Activated CD8-positive, alpha-beta T cell treated with anti-CD3 and anti-CD28 coated beads, Interleukin-2, amount 10 ng/mL, durations not matched to agents 7 days and 5 days (primary cell): ENCODE results near the gene KLF9. TPM values are rescaled to one million over a fixed set of nuclear protein-coding genes. Genes with fewer than 3 reads are reported as not detected.
"Not testable (repeated sequence)": the region's sequence is repeated elsewhere in the genome, so short reads cannot be mapped to it uniquely, and the experiment has no call there.

Experiments
- ATAC-seq: fragments of 150-1000 bp; cut with Tn5 transposase; one replicate; pipeline ENCODE4 v1.10.0; 2021; ENCODE audit warnings: moderate library complexity
- CTCF ChIA-PET: fragments of 350-600 bp; sonication (Branson Sonifier 250); formaldehyde crosslinking; loops from one replicate; lab custom pipeline; 2021; ENCODE audit warnings: antibody characterized with exemption; lab: Charles Lee
- POLR2A ChIA-PET: fragments of 350-600 bp; sonication (Branson Sonifier 250); formaldehyde crosslinking; loops from one replicate; lab custom pipeline; 2021; ENCODE audit warnings: antibody characterized with exemption; lab: Charles Lee
- DNase-seq: peaks from one replicate; pipeline ENCODE4 v3.0.0-alpha.2; 2020
- H3K27ac Mint-ChIP-seq: one replicate; pipeline ENCODE4 v1.8.0; 2021; ENCODE audit warnings: mild to moderate bottlenecking, mixed read lengths
- H3K27me3 Mint-ChIP-seq: one replicate; pipeline ENCODE4 v1.8.0; 2021; ENCODE audit warnings: low read depth, mixed read lengths
- H3K36me3 Mint-ChIP-seq: one replicate; pipeline ENCODE4 v1.8.0; 2021; ENCODE audit warnings: low read depth, mixed read lengths
- H3K4me1 Mint-ChIP-seq: one replicate; pipeline ENCODE4 v1.8.0; 2021; ENCODE audit warnings: low read depth, mixed read lengths
- H3K4me3 Mint-ChIP-seq: one replicate; pipeline ENCODE4 v1.8.0; 2021; ENCODE audit warnings: mild to moderate bottlenecking, mixed read lengths
- H3K9me3 Mint-ChIP-seq: one replicate; pipeline ENCODE4 v1.8.0; 2022; ENCODE audit warnings: mixed read lengths; ENCODE audit not compliant: insufficient read depth
- total RNA-seq, 2 experiments: library from RNA; stranded (reverse); gene quantifications; one replicate each; pipeline ENCODE4 v1.2.3, GENCODE V29; 2021

The KLF9 gene
- total RNA-seq, 2 experiments from 2014 or later = 8.8 to 9.6 TPM

- Mint-ChIP-seq H3K4me3 (no peak overlapping the region), H3K4me1 (peaks cover 61% of the 10 kb centered on the region), H3K27ac (no peak overlapping the region), H3K9me3 (no peaks in the 10 kb centered on the region), H3K27me3 (no peaks in the 10 kb centered on the region), H3K36me3 (peaks cover 2% of the 10 kb centered on the region)
- ATAC-seq (no peak), DNase-seq (no peak)
- CTCF ChIA-PET = interaction anchor here (1.3 to 7.4 kb wide), 5 partner anchors 10 to 199 kb away, joined by 3 to 42 read pairs (median 10); partner anchors contain the start of gene KLF9
- POLR2A ChIA-PET = interaction anchor here (1.1 to 11.1 kb wide), 2 partner anchors 11 to 16 kb away, joined by 4 to 90 read pairs; partner anchors contain the start of gene KLF9
Measured at GRCh38 chr9:70403618-70404025, 10.8 kb downstream of the KLF9 start.

- Mint-ChIP-seq H3K4me1 (peaks cover 62% of the 10 kb centered on the region), H3K27ac (no peak overlapping the region), H3K9me3 (no peaks in the 10 kb centered on the region), H3K36me3 (peaks cover 2% of the 10 kb centered on the region), H3K27me3 (no peaks in the 10 kb centered on the region), H3K4me3 (no peak overlapping the region)
- POLR2A ChIA-PET = interaction anchor here (1.1 to 11.1 kb wide), 2 partner anchors 11 to 17 kb away, joined by 4 to 90 read pairs; partner anchors contain the start of gene KLF9
- CTCF ChIA-PET = interaction anchor here (1.6 to 7.4 kb wide), 4 partner anchors 10 to 199 kb away, joined by 6 to 42 read pairs (median 18); partner anchors contain the start of gene KLF9
- DNase-seq = no peak
- ATAC-seq = no peak
Measured at GRCh38 chr9:70403166-70403565, 11.3 kb downstream of the KLF9 start.

- ChIA-PET POLR2A (interaction anchor here (11.1 kb wide), 1 partner anchor 18 kb away, joined by 90 read pairs; no protein-coding TSS in a partner anchor), CTCF (interaction anchor here (1.1 to 7.4 kb wide), 3 partner anchors 9 to 200 kb away, joined by 3 to 42 read pairs (median 16); no protein-coding TSS in a partner anchor)
- Mint-ChIP-seq H3K36me3 (no peaks in the 10 kb centered on the region), H3K9me3 (no peaks in the 10 kb centered on the region), H3K27me3 (no peaks in the 10 kb centered on the region), H3K4me3 (no peak overlapping the region), H3K27ac (no peak overlapping the region), H3K4me1 (peaks cover 62% of the 10 kb centered on the region)
- no peak for DNase-seq
- ATAC-seq = no peak
Measured at GRCh38 chr9:70402213-70402612, 12.2 kb downstream of the KLF9 start.

GRCh38 chr9:70401241-70401640, 13.2 kb downstream of the KLF9 start:
- DNase-seq, H3K36me3 Mint-ChIP-seq, ATAC-seq, H3K27ac Mint-ChIP-seq, H3K27me3 Mint-ChIP-seq, H3K4me3 Mint-ChIP-seq, H3K9me3 Mint-ChIP-seq: not testable (repeated sequence)
- peaks cover 57% of the 10 kb centered on the region for H3K4me1 Mint-ChIP-seq
- ChIA-PET CTCF (interaction anchor here (4.0 to 7.4 kb wide), 2 partner anchors 11 to 201 kb away, joined by 16 to 42 read pairs; no protein-coding TSS in a partner anchor), POLR2A (interaction anchor here (0.7 kb wide), 1 partner anchor 19 kb away, joined by 3 read pairs; no protein-coding TSS in a partner anchor)

- ChIA-PET CTCF (interaction anchor here (0.7 to 7.4 kb wide), 4 partner anchors 10 to 1393 kb away, joined by 3 to 42 read pairs (median 11); no protein-coding TSS in a partner anchor), POLR2A (interaction anchor here (0.6 to 2.7 kb wide), 3 partner anchors 12 to 27 kb away, joined by 3 to 11 read pairs (median 3); partner anchors contain the start of gene KLF9)
- peaks cover 52% of the 10 kb centered on the region for H3K4me1 Mint-ChIP-seq
- no peak overlapping the region for H3K27ac Mint-ChIP-seq
- ATAC-seq (no peak), DNase-seq (no peak)
- H3K27me3 Mint-ChIP-seq = no peaks in the 10 kb centered on the region
- no peaks in the 10 kb centered on the region for H3K36me3 Mint-ChIP-seq
- H3K4me3 Mint-ChIP-seq = no peak overlapping the region
- no peaks in the 10 kb centered on the region for H3K9me3 Mint-ChIP-seq
Measured at GRCh38 chr9:70400107-70400892, 14.2 kb downstream of the KLF9 start.

- Mint-ChIP-seq H3K4me1 (peaks cover 44% of the 10 kb centered on the region), H3K27ac (peak overlapping the region; percentile 77), H3K9me3 (no peaks in the 10 kb centered on the region), H3K27me3 (no peaks in the 10 kb centered on the region), H3K4me3 (no peak overlapping the region), H3K36me3 (no peaks in the 10 kb centered on the region)
- ChIA-PET CTCF (interaction anchor here (0.9 to 7.4 kb wide), 6 partner anchors 8 to 203 kb away, joined by 3 to 42 read pairs (median 6); no protein-coding TSS in a partner anchor), POLR2A (interaction anchor here (1.3 to 2.7 kb wide), 5 partner anchors 11 to 22 kb away, joined by 3 to 11 read pairs (median 4); partner anchors contain the start of gene KLF9)
- DNase-seq = no peak
- ATAC-seq = no peak
Measured at GRCh38 chr9:70399141-70399540, 15.3 kb downstream of the KLF9 start.

GRCh38 chr9:70398145-70398556, 16.3 kb downstream of the KLF9 start:
- ChIA-PET CTCF (interaction anchor here (0.7 to 4.0 kb wide), 5 partner anchors 9 to 204 kb away, joined by 3 to 16 read pairs (median 3); no protein-coding TSS in a partner anchor), POLR2A (interaction anchor here (1.5 to 2.7 kb wide), 4 partner anchors 12 to 23 kb away, joined by 3 to 11 read pairs (median 6); no protein-coding TSS in a partner anchor)
- Mint-ChIP-seq H3K4me1 (peaks cover 40% of the 10 kb centered on the region), H3K9me3 (no peaks in the 10 kb centered on the region), H3K36me3 (no peaks in the 10 kb centered on the region), H3K27me3 (no peaks in the 10 kb centered on the region), H3K4me3 (peak overlapping the region; percentile 51), H3K27ac (peak overlapping the region; percentile 79)
- DNase-seq (no peak), ATAC-seq (peak; percentile 89)

- no peaks in the 10 kb centered on the region for H3K9me3 Mint-ChIP-seq
- ChIA-PET POLR2A (interaction anchor here (1.6 kb wide), 1 partner anchor 23 kb away, joined by 3 read pairs; no protein-coding TSS in a partner anchor), CTCF (interaction anchor here (1.0 kb wide), 1 partner anchor 19 kb away, joined by 3 read pairs; the partner anchor contains the start of gene KLF9)
- no peak for DNase-seq
- ATAC-seq = no peak
- no peaks in the 10 kb centered on the region for H3K36me3 Mint-ChIP-seq
- no peaks in the 10 kb centered on the region for H3K27me3 Mint-ChIP-seq
- peaks cover 60% of the 10 kb centered on the region for H3K4me1 Mint-ChIP-seq
- H3K27ac Mint-ChIP-seq = no peak overlapping the region
- H3K4me3 Mint-ChIP-seq = no peak overlapping the region
Measured at GRCh38 chr9:70395652-70396051, 18.8 kb downstream of the KLF9 start.

GRCh38 chr9:70392850-70393249, 21.6 kb downstream of the KLF9 start:
- H3K4me3 Mint-ChIP-seq = no peak overlapping the region
- no peaks in the 10 kb centered on the region for H3K27me3 Mint-ChIP-seq
- no peak overlapping the region for H3K27ac Mint-ChIP-seq
- DNase-seq (no peak), ATAC-seq (no peak)
- CTCF ChIA-PET = interaction anchor here (0.6 to 1.7 kb wide), 8 partner anchors 9 to 282 kb away, joined by 3 to 6 read pairs (median 3); no protein-coding TSS in a partner anchor
- no peaks in the 10 kb centered on the region for H3K9me3 Mint-ChIP-seq
- H3K4me1 Mint-ChIP-seq = peaks cover 50% of the 10 kb centered on the region
- H3K36me3 Mint-ChIP-seq = peaks cover 2% of the 10 kb centered on the region
- POLR2A ChIA-PET = interaction anchor here (1.6 kb wide), 1 partner anchor 20 kb away, joined by 5 read pairs; no protein-coding TSS in a partner anchor

- Mint-ChIP-seq H3K27ac (no peak overlapping the region), H3K4me3 (no peak overlapping the region), H3K27me3 (no peaks in the 10 kb centered on the region), H3K4me1 (peaks cover 49% of the 10 kb centered on the region), H3K36me3 (peaks cover 7% of the 10 kb centered on the region), H3K9me3 (no peaks in the 10 kb centered on the region)
- ChIA-PET POLR2A (interaction anchor here (0.8 kb wide), 1 partner anchor 28 kb away, joined by 3 read pairs; no protein-coding TSS in a partner anchor), CTCF (interaction anchor here (0.9 to 4.5 kb wide), 6 partner anchors 9 to 210 kb away, joined by 3 to 42 read pairs (median 10); no protein-coding TSS in a partner anchor)
- DNase-seq = no peak
- ATAC-seq = no peak
Measured at GRCh38 chr9:70392189-70392588, 22.3 kb downstream of the KLF9 start.

- no peak overlapping the region for H3K27ac Mint-ChIP-seq
- ChIA-PET CTCF (interaction anchor here (1.0 to 4.5 kb wide), 11 partner anchors 12 to 278 kb away, joined by 3 to 42 read pairs (median 4); no protein-coding TSS in a partner anchor), POLR2A (interaction anchor here (0.6 to 1.5 kb wide), 3 partner anchors 20 to 349 kb away, joined by 3 read pairs; no protein-coding TSS in a partner anchor)
- no peaks in the 10 kb centered on the region for H3K9me3 Mint-ChIP-seq
- no peak for ATAC-seq
- peaks cover 41% of the 10 kb centered on the region for H3K4me1 Mint-ChIP-seq
- H3K27me3 Mint-ChIP-seq = no peaks in the 10 kb centered on the region
- DNase-seq = no peak
- H3K36me3 Mint-ChIP-seq = peaks cover 14% of the 10 kb centered on the region
- H3K4me3 Mint-ChIP-seq = no peak overlapping the region
Measured at GRCh38 chr9:70390933-70391341, 23.5 kb downstream of the KLF9 start.
